Choroid plexus epithelial cell (primary cell): Measurements from ENCODE around the gene SPDL1.

Source experiments
- DNase-seq: peaks from one replicate; pipeline ENCODE4 v3.0.0-alpha.2; 2010; ENCODE audit warnings: low read depth
- H3K4me3 ChIP-seq: 2 replicates; pipeline ENCODE4 v1.5.1; 2011; ENCODE audit warnings: low read depth, mild to moderate bottlenecking, control low read depth, low read length, moderate library complexity
- TF ChIP-seq, protein P1 (sequence below): conservative IDR thresholded peaks from 2 replicates; pipeline ENCODE4 v1.5.1; 2011; ENCODE audit warnings: low read depth, mild to moderate bottlenecking, control low read depth, inconsistent platforms, low read length, moderate library complexity

SPDL1 gene

DNA sequence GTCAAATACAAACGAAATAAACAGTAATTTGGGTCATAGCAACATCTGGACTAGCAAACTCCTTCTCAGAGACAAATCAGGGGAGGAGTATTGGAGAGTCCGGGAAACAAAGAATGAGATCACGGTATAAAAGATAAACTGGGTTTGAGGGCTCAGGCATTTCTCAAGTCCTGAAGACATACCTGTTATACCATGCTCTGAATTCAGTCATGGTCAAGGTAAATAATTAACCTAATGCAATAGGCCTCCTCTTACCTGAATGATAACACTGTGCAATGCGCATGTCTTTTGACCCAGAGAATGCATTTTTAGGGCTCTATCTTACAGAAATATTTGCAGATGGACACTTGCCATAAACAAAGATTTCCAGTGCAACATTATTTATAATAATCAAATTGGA, 31.9 kb upstream of the SPDL1 start:
- H3K4me3 ChIP-seq: no peak overlapping the region
- TF ChIP-seq, protein P1, sequence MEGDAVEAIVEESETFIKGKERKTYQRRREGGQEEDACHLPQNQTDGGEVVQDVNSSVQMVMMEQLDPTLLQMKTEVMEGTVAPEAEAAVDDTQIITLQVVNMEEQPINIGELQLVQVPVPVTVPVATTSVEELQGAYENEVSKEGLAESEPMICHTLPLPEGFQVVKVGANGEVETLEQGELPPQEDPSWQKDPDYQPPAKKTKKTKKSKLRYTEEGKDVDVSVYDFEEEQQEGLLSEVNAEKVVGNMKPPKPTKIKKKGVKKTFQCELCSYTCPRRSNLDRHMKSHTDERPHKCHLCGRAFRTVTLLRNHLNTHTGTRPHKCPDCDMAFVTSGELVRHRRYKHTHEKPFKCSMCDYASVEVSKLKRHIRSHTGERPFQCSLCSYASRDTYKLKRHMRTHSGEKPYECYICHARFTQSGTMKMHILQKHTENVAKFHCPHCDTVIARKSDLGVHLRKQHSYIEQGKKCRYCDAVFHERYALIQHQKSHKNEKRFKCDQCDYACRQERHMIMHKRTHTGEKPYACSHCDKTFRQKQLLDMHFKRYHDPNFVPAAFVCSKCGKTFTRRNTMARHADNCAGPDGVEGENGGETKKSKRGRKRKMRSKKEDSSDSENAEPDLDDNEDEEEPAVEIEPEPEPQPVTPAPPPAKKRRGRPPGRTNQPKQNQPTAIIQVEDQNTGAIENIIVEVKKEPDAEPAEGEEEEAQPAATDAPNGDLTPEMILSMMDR: no peak
- DNase-seq: no peak

DNA sequence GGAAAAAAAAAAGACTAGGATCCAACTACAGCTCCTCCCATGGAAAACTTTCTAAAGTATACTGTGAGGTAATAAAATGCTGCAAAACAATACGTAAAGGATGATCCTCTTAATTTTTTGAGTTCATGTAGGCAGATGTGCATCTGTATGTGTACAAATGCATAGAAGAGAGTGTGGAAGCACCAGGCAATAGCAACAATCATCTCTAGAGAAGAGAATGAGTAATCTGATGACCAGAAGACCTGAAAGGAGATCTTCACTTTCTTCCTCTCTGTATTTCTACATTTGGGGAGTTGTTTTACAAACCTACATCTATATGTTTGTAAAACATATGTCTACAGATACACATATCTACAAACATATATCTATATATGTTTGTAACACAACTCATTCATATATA, 29.3 kb upstream of the SPDL1 start:
- no peak for DNase-seq
- TF ChIP-seq, protein P1: no peak

GRCh38 chr5:169557838-169558237, 25.7 kb upstream of the SPDL1 start:
- DNase-seq: no peak
- no peak overlapping the region for H3K4me3 ChIP-seq
- TF ChIP-seq, protein P1: no peak

More for the DNA sequence above, 29.3 kb upstream of the SPDL1 start:
- no peak overlapping the region for H3K4me3 ChIP-seq

DNA sequence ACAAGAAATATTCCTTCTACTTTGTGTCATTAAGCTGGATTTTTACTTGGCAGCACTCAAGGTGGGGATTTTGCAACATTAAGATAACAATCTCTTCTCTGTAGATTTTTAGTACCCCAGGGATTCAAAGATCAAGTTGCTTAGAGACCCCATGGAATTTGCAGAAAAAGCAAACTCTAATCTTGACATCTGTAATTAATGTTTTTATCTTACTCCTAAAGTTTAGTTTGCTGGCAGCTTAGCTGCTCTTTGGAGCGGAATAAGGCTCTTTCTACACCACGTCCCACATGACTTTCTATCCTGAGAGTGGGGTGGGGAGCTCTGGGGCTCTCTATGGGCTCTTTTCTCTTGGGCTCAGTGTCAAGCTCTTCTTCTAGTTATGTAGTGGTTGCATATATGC, 21.7 kb upstream of the SPDL1 start:
- peak; percentile 34 for DNase-seq
- TF ChIP-seq, protein P1: no peak
- no peak overlapping the region for H3K4me3 ChIP-seq

GRCh38 chr5:169563369-169563768, 20.2 kb upstream of the SPDL1 start:
- DNase-seq: no peak
- TF ChIP-seq, protein P1: no peak
- H3K4me3 ChIP-seq: no peak overlapping the region

DNA sequence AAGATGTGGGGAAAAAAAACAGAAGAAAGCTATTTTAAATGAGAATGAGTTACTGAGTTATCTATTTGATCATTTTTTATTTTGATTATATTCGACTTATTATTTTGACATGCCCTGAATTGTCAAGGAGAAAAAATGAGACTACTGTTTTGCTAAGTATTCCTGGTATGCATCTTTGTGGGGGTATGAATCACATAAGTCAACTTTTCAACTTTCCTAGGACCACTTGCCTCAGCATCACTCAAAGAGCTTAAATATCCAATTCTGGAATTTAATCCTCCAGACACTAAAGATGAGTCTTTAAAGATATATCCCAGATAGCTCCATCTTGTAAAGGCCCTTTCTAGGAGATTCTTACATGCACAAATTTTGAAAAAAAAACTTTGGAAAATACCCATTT, 17.4 kb upstream of the SPDL1 start:
- no peak for DNase-seq
- no peak overlapping the region for H3K4me3 ChIP-seq
- TF ChIP-seq, protein P1: no peak

GRCh38 chr5:169567079-169567478, 16.5 kb upstream of the SPDL1 start:
- TF ChIP-seq, protein P1: no peak
- peak; percentile 33 for DNase-seq
- no peak overlapping the region for H3K4me3 ChIP-seq
